Kasumi-1 (cell line): ENCODE results near the gene FTH1.

Experiments
- DNase-seq, 2 experiments: peaks; one replicate each; lab custom pipeline; 2025; lab: John Stamatoyannopoulos, UW

Gene FTH1

GRCh38 chr11:61914471-61915171 is 52.8 kb downstream of the FTH1 start:
- no peak for DNase-seq
